Gastroesophageal sphincter (tissue), 4 donors: ENCODE results near the gene TBC1D19. TPM values are rescaled to one million over a fixed set of nuclear protein-coding genes. Genes with fewer than 3 reads are reported as not detected.

Experiments
- ATAC-seq: fragments of 150-250 bp; one replicate; pipeline ENCODE4 v1.9.1; 2016; ENCODE audit warnings: mild to moderate bottlenecking, moderate library complexity
- H3K27ac ChIP-seq, 4 donors: fragments of 200-600 bp; sonication (generic) in 3 of 4; 1 replicate in 3 of 4; 2 replicates in 1 of 4; pipeline ENCODE4 v1.5.1; 2016 to 2019
- H3K27me3 ChIP-seq: fragments of 200-600 bp; sonication (generic); one replicate; pipeline ENCODE4 v1.5.1; 2019
- H3K36me3 ChIP-seq, 2 donors: fragments of 200-600 bp; sonication (generic); one replicate each; pipeline ENCODE4 v1.5.1; 2019; ENCODE audit warnings: control low read depth in 1 of 2
- H3K4me1 ChIP-seq, 3 donors: fragments of 200-600 bp; sonication (generic); 1 replicate in 2 of 3; 2 replicates in 1 of 3; pipeline ENCODE4 v1.5.1; 2016 to 2019; ENCODE audit warnings: control low read depth in 2 of 3
- H3K4me3 ChIP-seq, 2 donors: fragments of 200-600 bp; sonication (generic); one replicate each; pipeline ENCODE4 v1.5.1; 2019; ENCODE audit warnings: mild to moderate bottlenecking in 1 of 2, moderate library complexity in 1 of 2
- H3K9me3 ChIP-seq, 3 donors: fragments of 200-600 bp; sonication (generic); one replicate each; pipeline ENCODE4 v1.5.1; 2017 to 2019; ENCODE audit warnings: control low read depth in 2 of 3
- CTCF ChIP-seq, 4 experiments: fragments of 200-600 bp in 2 of 4; fragments of 450-650 bp in 2 of 4; sonication (generic) in 1 of 4; IDR thresholded peaks; one replicate each; pipeline ENCODE4 v1.5.1; 2017 to 2019; ENCODE audit warnings: antibody characterized with exemption in 4 of 4, mild to moderate bottlenecking in 2 of 4, moderate library complexity in 2 of 4
- EP300 ChIP-seq: sonication (generic); formaldehyde crosslinking; IDR thresholded peaks from one replicate; pipeline ENCODE4 v1.6.1; 2017; ENCODE audit warnings: antibody characterized with exemption, mild to moderate bottlenecking
- POLR2A ChIP-seq, 2 donors: fragments of 450-650 bp; IDR thresholded peaks; one replicate each; pipeline ENCODE4 v1.6.1; 2017; ENCODE audit warnings: antibody characterized with exemption in 2 of 2, mild to moderate bottlenecking in 2 of 2, moderate library complexity in 1 of 2
- POLR2AphosphoS5 ChIP-seq: sonication (generic); formaldehyde crosslinking; IDR thresholded peaks from one replicate; pipeline ENCODE4 v1.6.1; 2017; ENCODE audit warnings: antibody characterized with exemption
- WGBS, 2 donors: methylation state at CpG; one replicate each; pipeline ENCODE4 v1.1.5; 2018; ENCODE audit warnings: low coverage in 1 of 2; 5-methylcytosine and 5-hydroxymethylcytosine counted together
- total RNA-seq, 4 donors: library from RNA; depleted of rRNA; stranded (reverse); fragments of >200 nt; gene quantifications; one replicate each; pipeline ENCODE4 v1.1.0, GENCODE V29; 2016

The TBC1D19 gene
- total RNA-seq, 4 donors from 2014 or later: 13.2 to 20.1 (median 15.9) TPM

- Histone ChIP-seq H3K36me3 (peaks cover 0 to 17% of the 10 kb centered on the region in 2 donors), H3K4me1 (no peaks in the 10 kb centered on the region), H3K27me3 (no peaks in the 10 kb centered on the region), H3K4me3 (no peak overlapping the region), H3K9me3 (no peaks in the 10 kb centered on the region), H3K27ac (no peak overlapping the region)
- TF ChIP-seq EP300 (no peak), POLR2AphosphoS5 (no peak), POLR2A (IDR thresholded peaks at IDR 0.05) (no peak), CTCF (IDR thresholded peaks at IDR 0.05) (no peak)
- 81 to 83% methylated on average over 2 of the region's 2 CpGs for WGBS, 2 donors
- ATAC-seq: no peak
Observed at GRCh38 chr4:26762650-26763049, 178.8 kb downstream of the TBC1D19 start.

- no peak for ATAC-seq
- no peak for TF ChIP-seq EP300
- no peak for TF ChIP-seq POLR2AphosphoS5
- TF ChIP-seq POLR2A (IDR thresholded peaks at IDR 0.05): no peak
- no peak for TF ChIP-seq CTCF (IDR thresholded peaks at IDR 0.05)
- Histone ChIP-seq H3K9me3 (no peaks in the 10 kb centered on the region), H3K27ac (no peak overlapping the region), H3K27me3 (no peaks in the 10 kb centered on the region), H3K36me3 (peaks cover 0 to 16% of the 10 kb centered on the region in 2 donors), H3K4me1 (no peaks in the 10 kb centered on the region), H3K4me3 (no peak overlapping the region)
- WGBS, 2 donors: 62 to 70% methylated on average over 2 of the region's 2 CpGs
Observed at GRCh38 chr4:26763063-26763462, 179.2 kb downstream of the TBC1D19 start.

GRCh38 chr4:26763648-26764047 is 179.8 kb downstream of the TBC1D19 start:
- ATAC-seq: no peak
- no peak for TF ChIP-seq POLR2A (IDR thresholded peaks at IDR 0.05)
- no peak for TF ChIP-seq CTCF (IDR thresholded peaks at IDR 0.05)
- TF ChIP-seq EP300: no peak
- TF ChIP-seq POLR2AphosphoS5: no peak
- no peaks in the 10 kb centered on the region for H3K9me3 ChIP-seq
- no peaks in the 10 kb centered on the region for H3K4me1 ChIP-seq
- WGBS, 2 donors: 87 to 93% methylated on average over 3 of the region's 3 CpGs
- H3K27me3 ChIP-seq: no peaks in the 10 kb centered on the region
- H3K36me3 ChIP-seq: peaks cover 0 to 14% of the 10 kb centered on the region in 2 donors
- no peak overlapping the region for H3K4me3 ChIP-seq
- no peak overlapping the region for H3K27ac ChIP-seq

DNA sequence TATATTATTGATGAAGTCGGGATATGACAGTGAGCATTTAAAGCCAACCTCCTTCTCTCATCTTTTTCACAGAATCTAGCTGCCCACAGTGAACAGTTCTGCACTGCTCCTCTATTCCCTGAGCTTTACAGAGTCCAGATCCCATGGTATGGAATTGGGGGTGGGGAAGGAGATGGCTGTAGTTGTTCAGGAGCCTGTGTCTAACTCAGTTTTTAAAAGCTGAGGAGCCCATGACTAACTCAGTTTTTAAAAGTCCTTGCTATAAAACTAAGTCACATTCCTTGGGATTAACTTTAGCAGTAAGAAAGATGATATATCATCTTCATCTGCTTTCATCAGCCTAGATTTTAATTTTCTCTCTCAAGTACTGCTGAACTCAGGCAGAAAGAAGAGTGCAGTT is 180.3 kb downstream of the TBC1D19 start:
- H3K4me3 ChIP-seq: no peak overlapping the region
- WGBS, 2 donors: 100% methylated on average over 1 of the region's 1 CpG; no CpG with 5 or more reads in 1 of the 2 donors
- TF ChIP-seq POLR2AphosphoS5 (no peak), CTCF (IDR thresholded peaks at IDR 0.05) (no peak), POLR2A (IDR thresholded peaks at IDR 0.05) (no peak), EP300 (no peak)
- no peaks in the 10 kb centered on the region for H3K27me3 ChIP-seq
- H3K36me3 ChIP-seq: peaks cover 0 to 9% of the 10 kb centered on the region in 2 donors
- H3K4me1 ChIP-seq: no peaks in the 10 kb centered on the region
- H3K27ac ChIP-seq: no peak overlapping the region
- no peaks in the 10 kb centered on the region for H3K9me3 ChIP-seq
- no peak for ATAC-seq

DNA sequence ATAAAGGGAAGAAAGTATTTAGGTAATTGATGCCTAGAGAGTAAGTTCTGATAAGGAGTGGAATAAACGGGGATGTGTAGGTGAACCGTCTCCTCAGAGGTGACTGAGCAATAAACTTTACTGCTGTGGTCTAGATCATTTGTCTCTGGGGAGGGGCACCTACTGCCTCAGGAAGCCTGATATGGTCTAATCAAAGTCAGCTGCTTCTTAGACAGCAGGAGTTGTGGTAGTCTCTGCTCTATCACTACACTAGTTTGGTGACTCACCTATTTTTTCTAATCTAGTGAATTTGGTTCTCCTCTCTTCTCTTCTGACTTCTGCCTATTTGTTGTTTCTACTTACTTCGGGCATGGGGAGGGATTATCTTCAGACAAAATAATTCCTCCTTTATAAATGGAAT is 181.6 kb downstream of the TBC1D19 start:
- H3K9me3 ChIP-seq: no peaks in the 10 kb centered on the region
- H3K4me3 ChIP-seq: no peak overlapping the region
- H3K27ac ChIP-seq: no peak overlapping the region
- 87 to 95% methylated on average over 2 to 3 of the region's 3 CpGs for WGBS, 2 donors
- H3K4me1 ChIP-seq: no peaks in the 10 kb centered on the region
- ATAC-seq: no peak
- no peak for TF ChIP-seq POLR2A (IDR thresholded peaks at IDR 0.05)
- no peak for TF ChIP-seq EP300
- TF ChIP-seq POLR2AphosphoS5: no peak
- no peaks in the 10 kb centered on the region for H3K27me3 ChIP-seq
- H3K36me3 ChIP-seq: peaks cover 0 to 18% of the 10 kb centered on the region in 2 donors
